Measurements from ENCODE around the gene NOXRED1. TPM values are rescaled to one million over a fixed set of nuclear protein-coding genes. Genes with fewer than 3 reads are reported as not detected.

The NOXRED1 gene
- total and polyA plus RNA-seq, 10 of the 15 experiments (the other 5 are each of a cell fraction or from before 2014, with no cell fraction given): 0.06 to 0.62 (median 0.14) TPM

DNA sequence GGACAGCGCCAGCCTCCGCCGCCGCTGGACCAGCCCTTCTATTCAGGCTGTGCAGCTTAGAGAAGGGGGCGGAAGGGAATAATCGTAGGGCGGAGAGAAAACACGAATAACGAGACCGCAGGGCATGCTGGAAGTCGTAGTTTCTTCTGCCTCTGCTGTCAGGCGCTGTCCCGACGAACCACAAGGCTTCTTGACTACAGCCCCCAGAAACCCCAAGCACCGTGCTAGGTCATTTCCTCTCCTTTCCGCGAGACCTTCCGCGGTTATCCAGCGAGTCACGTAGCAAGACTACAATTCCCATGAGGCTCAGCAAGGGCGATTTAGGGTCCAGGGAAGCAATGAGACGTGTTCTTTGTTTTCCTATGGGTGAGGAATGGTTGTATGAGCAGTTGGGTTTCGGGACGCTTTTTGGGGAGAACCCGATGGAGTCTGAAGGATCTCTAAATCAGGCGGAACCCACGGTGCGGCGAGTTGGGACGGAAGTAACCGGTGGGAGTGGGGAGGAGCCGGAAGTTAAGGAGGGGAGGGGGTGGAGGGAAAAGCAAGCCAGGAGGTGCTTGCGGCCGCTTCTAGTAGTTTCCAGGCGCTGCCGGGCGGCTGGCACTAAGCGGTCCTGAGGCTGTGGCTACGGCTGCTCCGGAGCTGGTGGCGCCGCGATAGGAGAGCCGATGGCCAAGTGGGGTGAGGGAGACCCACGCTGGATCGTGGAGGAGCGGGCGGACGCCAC, 34.4 kb upstream of the NOXRED1 start, which contains the start of the genes AHSA1 and VIPAS39 (continued):
- TF ChIP-seq IRF4 (IDR thresholded peaks at IDR 0.05; ENCODE audit: low read depth, low read length) (peak; percentile 49; the same call in 1 of the 2 replicates), ZZZ3 (IDR thresholded peaks at IDR 0.05; ENCODE audit: control insufficient read depth, insufficient read length, low read depth) (no peak), YY1 (IDR thresholded peaks at IDR 0.05; ENCODE audit: low read depth, low read length) (peak; percentile 76), RAD21 (IDR thresholded peaks at IDR 0.05; ENCODE audit: insufficient read depth, low read depth, low read length) (no peak), CBFB (IDR thresholded peaks at IDR 0.05; ENCODE audit: low read depth) (peak; percentile 92; the same call in 1 of the 2 replicates), ESRRA (IDR thresholded peaks at IDR 0.05; ENCODE audit: low read length) (peak; percentile 45), EZH2 (IDR thresholded peaks at IDR 0.05; ENCODE audit: borderline replicate concordance, control insufficient read depth, low read depth, low read length) (no peak; the same call in 1 of the 2 replicates), WRNIP1 (IDR thresholded peaks at IDR 0.05; ENCODE audit: borderline replicate concordance, low read depth, low read length) (peak; percentile 27; the same call in 1 of the 2 replicates), BHLHE40 (IDR thresholded peaks at IDR 0.05; ENCODE audit: borderline replicate concordance in 1 of 2, low read depth in 2 of 2, low read length in 1 of 2) (peak; percentile 20 to 21; a peak in 2 of 4 replicates)
- TF ChIP-seq, protein P1, sequence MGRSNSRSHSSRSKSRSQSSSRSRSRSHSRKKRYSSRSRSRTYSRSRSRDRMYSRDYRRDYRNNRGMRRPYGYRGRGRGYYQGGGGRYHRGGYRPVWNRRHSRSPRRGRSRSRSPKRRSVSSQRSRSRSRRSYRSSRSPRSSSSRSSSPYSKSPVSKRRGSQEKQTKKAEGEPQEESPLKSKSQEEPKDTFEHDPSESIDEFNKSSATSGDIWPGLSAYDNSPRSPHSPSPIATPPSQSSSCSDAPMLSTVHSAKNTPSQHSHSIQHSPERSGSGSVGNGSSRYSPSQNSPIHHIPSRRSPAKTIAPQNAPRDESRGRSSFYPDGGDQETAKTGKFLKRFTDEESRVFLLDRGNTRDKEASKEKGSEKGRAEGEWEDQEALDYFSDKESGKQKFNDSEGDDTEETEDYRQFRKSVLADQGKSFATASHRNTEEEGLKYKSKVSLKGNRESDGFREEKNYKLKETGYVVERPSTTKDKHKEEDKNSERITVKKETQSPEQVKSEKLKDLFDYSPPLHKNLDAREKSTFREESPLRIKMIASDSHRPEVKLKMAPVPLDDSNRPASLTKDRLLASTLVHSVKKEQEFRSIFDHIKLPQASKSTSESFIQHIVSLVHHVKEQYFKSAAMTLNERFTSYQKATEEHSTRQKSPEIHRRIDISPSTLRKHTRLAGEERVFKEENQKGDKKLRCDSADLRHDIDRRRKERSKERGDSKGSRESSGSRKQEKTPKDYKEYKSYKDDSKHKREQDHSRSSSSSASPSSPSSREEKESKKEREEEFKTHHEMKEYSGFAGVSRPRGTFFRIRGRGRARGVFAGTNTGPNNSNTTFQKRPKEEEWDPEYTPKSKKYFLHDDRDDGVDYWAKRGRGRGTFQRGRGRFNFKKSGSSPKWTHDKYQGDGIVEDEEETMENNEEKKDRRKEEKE (IDR thresholded peaks at IDR 0.05): no peak
- TF ChIP-seq, protein P2, sequence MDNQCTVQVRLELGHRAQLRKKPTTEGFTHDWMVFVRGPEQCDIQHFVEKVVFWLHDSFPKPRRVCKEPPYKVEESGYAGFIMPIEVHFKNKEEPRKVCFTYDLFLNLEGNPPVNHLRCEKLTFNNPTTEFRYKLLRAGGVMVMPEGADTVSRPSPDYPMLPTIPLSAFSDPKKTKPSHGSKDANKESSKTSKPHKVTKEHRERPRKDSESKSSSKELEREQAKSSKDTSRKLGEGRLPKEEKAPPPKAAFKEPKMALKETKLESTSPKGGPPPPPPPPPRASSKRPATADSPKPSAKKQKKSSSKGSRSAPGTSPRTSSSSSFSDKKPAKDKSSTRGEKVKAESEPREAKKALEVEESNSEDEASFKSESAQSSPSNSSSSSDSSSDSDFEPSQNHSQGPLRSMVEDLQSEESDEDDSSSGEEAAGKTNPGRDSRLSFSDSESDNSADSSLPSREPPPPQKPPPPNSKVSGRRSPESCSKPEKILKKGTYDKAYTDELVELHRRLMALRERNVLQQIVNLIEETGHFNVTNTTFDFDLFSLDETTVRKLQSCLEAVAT (IDR thresholded peaks at IDR 0.05): peak; percentile 61; the same call in 1 of the 2 replicates
- TF ChIP-seq, protein P3, sequence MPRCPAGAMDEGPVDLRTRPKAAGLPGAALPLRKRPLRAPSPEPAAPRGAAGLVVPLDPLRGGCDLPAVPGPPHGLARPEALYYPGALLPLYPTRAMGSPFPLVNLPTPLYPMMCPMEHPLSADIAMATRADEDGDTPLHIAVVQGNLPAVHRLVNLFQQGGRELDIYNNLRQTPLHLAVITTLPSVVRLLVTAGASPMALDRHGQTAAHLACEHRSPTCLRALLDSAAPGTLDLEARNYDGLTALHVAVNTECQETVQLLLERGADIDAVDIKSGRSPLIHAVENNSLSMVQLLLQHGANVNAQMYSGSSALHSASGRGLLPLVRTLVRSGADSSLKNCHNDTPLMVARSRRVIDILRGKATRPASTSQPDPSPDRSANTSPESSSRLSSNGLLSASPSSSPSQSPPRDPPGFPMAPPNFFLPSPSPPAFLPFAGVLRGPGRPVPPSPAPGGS (IDR thresholded peaks at IDR 0.05; ENCODE audit: borderline replicate concordance, insufficient read depth, low read depth, low read length, poor library complexity, severe bottlenecking): peak; percentile 8
- TF ChIP-seq, protein P4, sequence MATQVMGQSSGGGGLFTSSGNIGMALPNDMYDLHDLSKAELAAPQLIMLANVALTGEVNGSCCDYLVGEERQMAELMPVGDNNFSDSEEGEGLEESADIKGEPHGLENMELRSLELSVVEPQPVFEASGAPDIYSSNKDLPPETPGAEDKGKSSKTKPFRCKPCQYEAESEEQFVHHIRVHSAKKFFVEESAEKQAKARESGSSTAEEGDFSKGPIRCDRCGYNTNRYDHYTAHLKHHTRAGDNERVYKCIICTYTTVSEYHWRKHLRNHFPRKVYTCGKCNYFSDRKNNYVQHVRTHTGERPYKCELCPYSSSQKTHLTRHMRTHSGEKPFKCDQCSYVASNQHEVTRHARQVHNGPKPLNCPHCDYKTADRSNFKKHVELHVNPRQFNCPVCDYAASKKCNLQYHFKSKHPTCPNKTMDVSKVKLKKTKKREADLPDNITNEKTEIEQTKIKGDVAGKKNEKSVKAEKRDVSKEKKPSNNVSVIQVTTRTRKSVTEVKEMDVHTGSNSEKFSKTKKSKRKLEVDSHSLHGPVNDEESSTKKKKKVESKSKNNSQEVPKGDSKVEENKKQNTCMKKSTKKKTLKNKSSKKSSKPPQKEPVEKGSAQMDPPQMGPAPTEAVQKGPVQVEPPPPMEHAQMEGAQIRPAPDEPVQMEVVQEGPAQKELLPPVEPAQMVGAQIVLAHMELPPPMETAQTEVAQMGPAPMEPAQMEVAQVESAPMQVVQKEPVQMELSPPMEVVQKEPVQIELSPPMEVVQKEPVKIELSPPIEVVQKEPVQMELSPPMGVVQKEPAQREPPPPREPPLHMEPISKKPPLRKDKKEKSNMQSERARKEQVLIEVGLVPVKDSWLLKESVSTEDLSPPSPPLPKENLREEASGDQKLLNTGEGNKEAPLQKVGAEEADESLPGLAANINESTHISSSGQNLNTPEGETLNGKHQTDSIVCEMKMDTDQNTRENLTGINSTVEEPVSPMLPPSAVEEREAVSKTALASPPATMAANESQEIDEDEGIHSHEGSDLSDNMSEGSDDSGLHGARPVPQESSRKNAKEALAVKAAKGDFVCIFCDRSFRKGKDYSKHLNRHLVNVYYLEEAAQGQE (IDR thresholded peaks at IDR 0.05; ENCODE audit: low read depth, low read length): 0 out of 2 replicates have a peak, but pooled peaks have one; percentile 23
- TF ChIP-seq, protein P5, sequence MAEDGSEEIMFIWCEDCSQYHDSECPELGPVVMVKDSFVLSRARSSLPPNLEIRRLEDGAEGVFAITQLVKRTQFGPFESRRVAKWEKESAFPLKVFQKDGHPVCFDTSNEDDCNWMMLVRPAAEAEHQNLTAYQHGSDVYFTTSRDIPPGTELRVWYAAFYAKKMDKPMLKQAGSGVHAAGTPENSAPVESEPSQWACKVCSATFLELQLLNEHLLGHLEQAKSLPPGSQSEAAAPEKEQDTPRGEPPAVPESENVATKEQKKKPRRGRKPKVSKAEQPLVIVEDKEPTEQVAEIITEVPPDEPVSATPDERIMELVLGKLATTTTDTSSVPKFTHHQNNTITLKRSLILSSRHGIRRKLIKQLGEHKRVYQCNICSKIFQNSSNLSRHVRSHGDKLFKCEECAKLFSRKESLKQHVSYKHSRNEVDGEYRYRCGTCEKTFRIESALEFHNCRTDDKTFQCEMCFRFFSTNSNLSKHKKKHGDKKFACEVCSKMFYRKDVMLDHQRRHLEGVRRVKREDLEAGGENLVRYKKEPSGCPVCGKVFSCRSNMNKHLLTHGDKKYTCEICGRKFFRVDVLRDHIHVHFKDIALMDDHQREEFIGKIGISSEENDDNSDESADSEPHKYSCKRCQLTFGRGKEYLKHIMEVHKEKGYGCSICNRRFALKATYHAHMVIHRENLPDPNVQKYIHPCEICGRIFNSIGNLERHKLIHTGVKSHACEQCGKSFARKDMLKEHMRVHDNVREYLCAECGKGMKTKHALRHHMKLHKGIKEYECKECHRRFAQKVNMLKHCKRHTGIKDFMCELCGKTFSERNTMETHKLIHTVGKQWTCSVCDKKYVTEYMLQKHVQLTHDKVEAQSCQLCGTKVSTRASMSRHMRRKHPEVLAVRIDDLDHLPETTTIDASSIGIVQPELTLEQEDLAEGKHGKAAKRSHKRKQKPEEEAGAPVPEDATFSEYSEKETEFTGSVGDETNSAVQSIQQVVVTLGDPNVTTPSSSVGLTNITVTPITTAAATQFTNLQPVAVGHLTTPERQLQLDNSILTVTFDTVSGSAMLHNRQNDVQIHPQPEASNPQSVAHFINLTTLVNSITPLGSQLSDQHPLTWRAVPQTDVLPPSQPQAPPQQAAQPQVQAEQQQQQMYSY (CRISPR knock-in tag; IDR thresholded peaks at IDR 0.05): no peak

Data from GM12878 (cell line).